ENCODE results near the gene CFAP77.
A peak's percentile ranks its signal among the peaks of the same experiment; 100 is the strongest.

CFAP77 gene

DNA sequence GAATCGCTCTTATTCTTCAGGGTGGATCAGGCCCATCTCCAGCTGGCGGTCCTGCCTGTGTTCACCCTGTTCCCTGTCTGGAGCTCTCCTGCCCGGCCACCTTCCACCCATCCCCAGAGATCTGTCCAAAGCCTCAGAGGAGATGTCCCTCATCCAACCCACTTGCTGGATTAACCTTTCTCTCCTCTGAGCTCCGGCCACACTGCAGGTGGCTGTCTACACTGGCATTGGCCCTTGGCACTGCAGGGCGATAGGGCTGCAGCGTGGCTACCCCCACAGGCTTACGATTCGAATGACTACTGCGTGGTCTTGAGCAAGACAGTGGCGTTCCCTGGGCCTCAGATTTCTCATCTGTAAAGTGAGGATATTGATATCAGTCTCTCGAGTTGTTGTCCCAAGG lies 108.6 kb downstream of the CFAP77 start:
- Mint-ChIP-seq H3K27ac (no peak overlapping the region), H3K4me1 (no peaks in the 10 kb centered on the region), H3K27me3 (ENCODE audit: low read depth) (peaks cover 55% of the 10 kb centered on the region), H3K36me3 (ENCODE audit: low read depth) (no peaks in the 10 kb centered on the region), H3K9me3 (no peaks in the 10 kb centered on the region), H3K4me3 (no peak overlapping the region)
- no peak for TF ChIP-seq CTCF (IDR thresholded peaks at IDR 0.05; ENCODE audit: unreplicated experiment in 3 of 3)

GRCh38 chr9:132519033-132519432 lies 109.0 kb downstream of the CFAP77 start:
- Mint-ChIP-seq H3K27me3 (ENCODE audit: low read depth) (peaks cover 52% of the 10 kb centered on the region), H3K27ac (no peak overlapping the region), H3K4me1 (no peaks in the 10 kb centered on the region), H3K36me3 (ENCODE audit: low read depth) (no peaks in the 10 kb centered on the region), H3K4me3 (no peak overlapping the region), H3K9me3 (peaks cover 1% of the 10 kb centered on the region)
- TF ChIP-seq CTCF (IDR thresholded peaks at IDR 0.05; ENCODE audit: unreplicated experiment in 3 of 3), result no peak

DNA sequence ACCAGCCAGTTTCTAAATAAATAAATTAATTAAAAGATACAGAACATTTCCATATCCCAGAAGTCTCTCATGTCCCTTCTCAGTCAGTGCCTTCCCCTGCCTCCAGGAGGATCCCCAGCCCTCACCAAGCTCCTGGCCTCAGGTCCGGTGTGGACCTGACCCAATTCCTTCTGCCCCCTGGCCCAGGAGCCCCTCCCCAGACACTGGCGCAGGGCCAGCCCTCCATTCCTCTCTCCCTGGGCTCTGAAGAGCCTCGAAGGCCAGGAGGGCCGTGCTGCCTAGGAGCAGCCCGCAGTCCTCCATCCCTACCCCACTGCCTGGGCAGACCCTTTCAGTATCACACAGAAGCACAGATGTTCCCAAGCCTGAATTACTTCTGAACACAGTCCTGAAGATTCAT lies 110.6 kb downstream of the CFAP77 start:
- Mint-ChIP-seq H3K9me3 (peaks cover 6% of the 10 kb centered on the region), H3K27ac (no peak overlapping the region), H3K4me1 (no peaks in the 10 kb centered on the region), H3K4me3 (no peak overlapping the region), H3K27me3 (ENCODE audit: low read depth) (peaks cover 49% of the 10 kb centered on the region), H3K36me3 (ENCODE audit: low read depth) (no peaks in the 10 kb centered on the region)
- TF ChIP-seq CTCF (IDR thresholded peaks at IDR 0.05; ENCODE audit: unreplicated experiment in 3 of 3), result no peak

DNA sequence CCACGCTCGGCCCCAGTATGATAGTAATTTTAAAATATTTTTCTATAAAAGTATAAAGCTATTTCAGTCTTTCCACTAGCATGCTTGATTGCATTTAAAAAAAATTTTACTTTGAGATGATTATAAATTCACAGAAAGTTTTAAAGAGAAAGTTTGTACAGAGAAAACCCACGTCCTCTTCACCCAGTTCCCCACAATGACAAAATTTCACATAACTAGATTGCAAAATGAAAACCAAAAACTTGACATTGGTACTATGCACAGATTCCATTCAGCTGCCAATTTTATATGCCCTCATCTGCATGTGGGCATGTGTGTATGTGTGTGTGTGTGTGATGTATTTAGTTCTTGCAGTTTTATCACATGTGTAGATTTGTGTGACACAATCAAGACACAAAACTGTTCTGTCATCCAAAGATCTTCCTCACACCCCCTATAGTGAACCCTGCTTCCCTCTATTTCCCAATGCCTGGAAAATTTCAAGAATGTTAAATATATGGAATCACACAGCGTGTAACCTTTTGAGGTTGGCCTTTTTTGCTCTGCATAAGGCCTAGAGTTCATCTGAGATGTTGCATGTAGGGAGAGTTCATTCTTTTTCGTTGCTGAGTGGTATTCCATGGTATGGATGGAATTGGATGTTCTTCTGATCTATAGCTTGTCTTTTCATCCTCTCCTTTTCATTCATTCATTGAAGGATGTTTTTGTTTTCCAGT lies 115.5 kb downstream of the CFAP77 start:
- Mint-ChIP-seq H3K4me3 (no peak overlapping the region), H3K4me1 (no peaks in the 10 kb centered on the region), H3K9me3 (peaks cover 8% of the 10 kb centered on the region), H3K27ac (no peak overlapping the region), H3K27me3 (ENCODE audit: low read depth) (peaks cover 20% of the 10 kb centered on the region), H3K36me3 (ENCODE audit: low read depth) (no peaks in the 10 kb centered on the region)
- TF ChIP-seq CTCF (IDR thresholded peaks at IDR 0.05; ENCODE audit: unreplicated experiment in 3 of 3), result no peak

- Mint-ChIP-seq H3K4me1 (peaks cover 14% of the 10 kb centered on the region), H3K4me3 (peak overlapping the region in 2 of 3 experiments; percentile 42 to 62), H3K27ac (peak overlapping the region in 2 of 3 experiments; percentile 58 to 68), H3K27me3 (ENCODE audit: low read depth) (peaks cover 19% of the 10 kb centered on the region), H3K9me3 (peaks cover 12% of the 10 kb centered on the region), H3K36me3 (ENCODE audit: low read depth) (peaks cover 4% of the 10 kb centered on the region)
- no peak for TF ChIP-seq CTCF (IDR thresholded peaks at IDR 0.05; ENCODE audit: unreplicated experiment in 3 of 3)
Observed at GRCh38 chr9:132531195-132531594, 121.2 kb downstream of the CFAP77 start.
